OCI-LY7 (cell line): Measurements from ENCODE around the gene ZBTB20. TPM values are rescaled to one million over a fixed set of nuclear protein-coding genes. Genes with fewer than 3 reads are reported as not detected.

Experiments
- BruUV-seq: library from RNA; stranded (reverse); fragments of 400-500 nt; replicated peaks from 2 replicates; lab custom pipeline; 2021; lab: Mats Ljungman, UMichigan
- CTCF ChIA-PET: fragments of 300-600 bp; sonication (Branson Sonifier 250); formaldehyde crosslinking; loops from one replicate; lab custom pipeline; 2022; ENCODE audit warnings: antibody characterized with exemption; ENCODE audit not compliant: unreplicated experiment; lab: Charles Lee
- POLR2A ChIA-PET: fragments of 300-600 bp; sonication (Branson Sonifier 250); formaldehyde crosslinking; loops from one replicate; lab custom pipeline; 2022; ENCODE audit warnings: antibody characterized with exemption; lab: Charles Lee
- DNase-seq: peaks from one replicate; pipeline ENCODE4 v3.0.0-alpha.2; 2015; ENCODE audit warnings: low spot score
- H2AFZ ChIP-seq: fragments of 200-600 bp; sonication (generic), shearing (Covaris generic); 2 replicates; pipeline ENCODE4 v1.6.1; 2014; ENCODE audit warnings: mild to moderate bottlenecking, antibody characterized with exemption, low read length, moderate library complexity
- H3K27ac ChIP-seq: fragments of 200-600 bp; sonication (generic); 2 replicates; pipeline ENCODE4 v1.5.1; 2014; ENCODE audit warnings: mixed run types, low read depth, mild to moderate bottlenecking, moderate library complexity, low read length, inconsistent platforms; ENCODE audit not compliant: poor library complexity, severe bottlenecking
- H3K36me3 ChIP-seq: fragments of 200-600 bp; sonication (generic); 2 replicates; pipeline ENCODE4 v1.6.1; 2014; ENCODE audit warnings: mild to moderate bottlenecking, antibody characterized with exemption, low read length, moderate library complexity, mixed read lengths; ENCODE audit not compliant: insufficient read depth
- H3K4me1 ChIP-seq: fragments of 200-600 bp; sonication (generic); 2 replicates; pipeline ENCODE4 v1.5.1; 2014; ENCODE audit warnings: mild to moderate bottlenecking, low read length; ENCODE audit not compliant: insufficient read depth, poor library complexity, severe bottlenecking
- H3K4me2 ChIP-seq: fragments of 200-600 bp; sonication (generic); 2 replicates; pipeline ENCODE4 v1.6.1; 2014; ENCODE audit warnings: mild to moderate bottlenecking, low read length
- H3K4me3 ChIP-seq: fragments of 200-600 bp; sonication (generic); 2 replicates; pipeline ENCODE4 v1.5.1; 2014; ENCODE audit warnings: mild to moderate bottlenecking, low read depth, low read length; ENCODE audit not compliant: poor library complexity, severe bottlenecking
- H3K79me2 ChIP-seq: fragments of 200-600 bp; sonication (generic); 2 replicates; pipeline ENCODE4 v1.6.1; 2016; ENCODE audit warnings: low read depth, mild to moderate bottlenecking, low read length, moderate library complexity, mixed read lengths; ENCODE audit not compliant: insufficient read depth
- H3K9me2 ChIP-seq: fragments of 200-600 bp; sonication (generic); 2 replicates; pipeline ENCODE4 v1.6.1; 2016; ENCODE audit warnings: mild to moderate bottlenecking, low read length, mixed read lengths; ENCODE audit not compliant: insufficient read depth
- H3K9me3 ChIP-seq: fragments of 200-600 bp; sonication (generic); 2 replicates; pipeline ENCODE4 v1.6.1; 2014; ENCODE audit warnings: mild to moderate bottlenecking, mixed run types, low read length, mixed read lengths
- H4K20me1 ChIP-seq: fragments of 200-600 bp; sonication (generic); 2 replicates; pipeline ENCODE4 v1.6.1; 2014; ENCODE audit warnings: mild to moderate bottlenecking, antibody characterized with exemption, low read length, moderate library complexity, mixed read lengths; ENCODE audit not compliant: insufficient read depth
- CTCF ChIP-seq: fragments of 200-600 bp; sonication (generic); conservative IDR thresholded peaks from 2 replicates; pipeline ENCODE4 v1.5.1; 2014; ENCODE audit warnings: mild to moderate bottlenecking, antibody characterized with exemption, low read length, moderate library complexity, mixed read lengths
- EZH2phosphoT487 ChIP-seq: fragments of 200-600 bp; sonication (generic); IDR thresholded peaks from 2 replicates; pipeline ENCODE4 v1.6.1; 2018; ENCODE audit warnings: low read depth, borderline replicate concordance, mild to moderate bottlenecking, mixed run types, antibody characterized with exemption, low read length, moderate library complexity, mixed read lengths
- intact Hi-C: fragments of 100-400 bp; cut with micrococcal nuclease; formaldehyde crosslinking; loops from one replicate; pipeline ENCODE4 v1.10.0; 2022; ENCODE audit not compliant: unreplicated experiment
- total RNA-seq, 2 experiments: library from RNA; depleted of rRNA in 1 of 2; stranded (reverse); fragments of >200 nt in 1 of 2; shearing (Covaris generic) in 1 of 2; gene quantifications; 2 replicates each; pipeline ENCODE4 v1.2.3, GENCODE V29; 2014 to 2022

Gene ZBTB20
- total RNA-seq, 2 experiments from 2014 or later = 5.5 to 11.8 TPM

- no TSS peak for BruUV-seq
- Histone ChIP-seq H3K4me3 (no peak overlapping the region), H3K9me3 (no peaks in the 10 kb centered on the region), H4K20me1 (no peaks in the 10 kb centered on the region), H3K4me2 (no peak overlapping the region), H3K36me3 (no peaks in the 10 kb centered on the region), H3K4me1 (peaks cover 17% of the 10 kb centered on the region), H3K9me2 (0 out of 2 replicates have a peak, but pooled peaks cover 3% of the 10 kb centered on the region), H2AFZ (no peak overlapping the region), H3K27ac (no peak overlapping the region), H3K79me2 (no peaks in the 10 kb centered on the region)
- no peak for DNase-seq
- no peak for TF ChIP-seq CTCF
- TF ChIP-seq EZH2phosphoT487 = no peak
- intact Hi-C loops = no loop called here
- CTCF ChIA-PET = interaction anchor here (1.6 kb wide), 1 partner anchor 26 kb away, joined by 6 read pairs; no protein-coding TSS in a partner anchor
- POLR2A ChIA-PET = interaction anchor here (0.8 to 9.8 kb wide), 4 partner anchors 9 to 52 kb away, joined by 3 to 108 read pairs (median 6); no protein-coding TSS in a partner anchor
These were observed 701.9 kb downstream of the ZBTB20 start for GRCh38 chr3:114445233-114445632.

DNA sequence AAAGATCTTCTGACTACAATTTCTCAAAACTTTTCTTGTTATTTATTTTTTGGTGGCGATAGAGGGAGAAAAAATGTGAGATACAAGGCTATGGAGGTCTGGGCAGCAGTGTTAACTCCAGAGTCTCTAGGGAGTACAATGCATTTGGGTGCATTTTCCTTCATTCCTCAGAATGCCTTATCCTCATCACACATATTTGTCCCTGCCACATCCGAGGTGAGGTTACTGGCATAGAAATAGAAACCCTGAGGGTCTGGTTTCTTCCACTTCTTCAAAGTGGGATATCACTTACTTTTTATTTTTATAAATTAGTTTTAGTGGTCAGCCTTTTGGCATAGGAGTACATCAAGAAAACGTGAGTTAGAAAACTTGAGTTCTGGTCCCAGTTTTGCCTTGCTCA, 702.9 kb downstream of the ZBTB20 start:
- H3K36me3 ChIP-seq = no peaks in the 10 kb centered on the region
- BruUV-seq = no TSS peak
- H3K9me3 ChIP-seq = no peaks in the 10 kb centered on the region
- H3K27ac ChIP-seq = no peak overlapping the region
- H2AFZ ChIP-seq = no peak overlapping the region
- H3K4me2 ChIP-seq = no peak overlapping the region
- CTCF ChIA-PET = interaction anchor here (1.1 to 1.6 kb wide), 2 partner anchors 25 to 26 kb away, joined by 3 to 6 read pairs; no protein-coding TSS in a partner anchor
- no peaks in the 10 kb centered on the region for H4K20me1 ChIP-seq
- intact Hi-C loops = no loop called here
- peaks cover 7% of the 10 kb centered on the region for H3K4me1 ChIP-seq
- no peak for TF ChIP-seq CTCF
- H3K4me3 ChIP-seq = no peak overlapping the region
- no peak for DNase-seq
- POLR2A ChIA-PET = interaction anchor here (1.4 to 9.8 kb wide), 3 partner anchors 7 to 16 kb away, joined by 5 to 108 read pairs (median 98); no protein-coding TSS in a partner anchor
- 0 out of 2 replicates have a peak, but pooled peaks cover 3% of the 10 kb centered on the region for H3K9me2 ChIP-seq
- H3K79me2 ChIP-seq = no peaks in the 10 kb centered on the region

DNA sequence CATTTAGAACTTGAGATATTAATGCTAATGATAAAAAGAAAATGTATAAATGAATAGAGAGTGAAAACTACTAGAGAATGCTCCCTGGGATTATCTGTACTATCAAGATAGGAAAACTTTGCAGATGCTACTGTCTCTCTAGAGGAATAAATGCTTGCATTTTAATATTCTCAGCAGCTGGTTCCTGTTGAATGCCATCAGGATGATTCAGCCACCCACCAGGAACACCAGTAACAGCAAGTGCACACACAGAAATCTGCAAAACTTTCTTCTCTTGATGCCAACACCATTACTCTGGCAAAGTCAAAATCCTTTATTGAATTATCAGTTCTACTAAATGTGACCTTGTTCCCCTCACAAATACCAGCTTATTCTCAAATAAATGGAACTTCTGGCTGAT, 704.8 kb downstream of the ZBTB20 start:
- no TSS peak for BruUV-seq
- Histone ChIP-seq H3K4me3 (no peak overlapping the region), H3K4me2 (no peak overlapping the region), H3K9me3 (no peaks in the 10 kb centered on the region), H4K20me1 (no peaks in the 10 kb centered on the region), H3K4me1 (no peaks in the 10 kb centered on the region), H3K36me3 (no peaks in the 10 kb centered on the region), H3K79me2 (no peaks in the 10 kb centered on the region), H3K27ac (no peak overlapping the region), H2AFZ (no peak overlapping the region), H3K9me2 (0 out of 2 replicates have a peak, but pooled peaks cover 3% of the 10 kb centered on the region)
- intact Hi-C loops = no loop called here
- TF ChIP-seq EZH2phosphoT487 = no peak
- TF ChIP-seq CTCF = no peak
- CTCF ChIA-PET = no interaction called here
- POLR2A ChIA-PET = interaction anchor here (0.7 to 9.4 kb wide), 7 partner anchors 8 to 1165 kb away, joined by 3 to 98 read pairs (median 3); no protein-coding TSS in a partner anchor
- no peak for DNase-seq
